GM18498 (cell line): Measurements from ENCODE around the gene EPYC.

Experiments used
- ATAC-seq: cut with Tn5 transposase; IDR thresholded peaks from one replicate; pipeline ENCODE4 v1.9.1; 2021; ENCODE audit warnings: mild to moderate bottlenecking, moderate library complexity; ENCODE audit not compliant: unreplicated experiment

Gene EPYC, protein sequence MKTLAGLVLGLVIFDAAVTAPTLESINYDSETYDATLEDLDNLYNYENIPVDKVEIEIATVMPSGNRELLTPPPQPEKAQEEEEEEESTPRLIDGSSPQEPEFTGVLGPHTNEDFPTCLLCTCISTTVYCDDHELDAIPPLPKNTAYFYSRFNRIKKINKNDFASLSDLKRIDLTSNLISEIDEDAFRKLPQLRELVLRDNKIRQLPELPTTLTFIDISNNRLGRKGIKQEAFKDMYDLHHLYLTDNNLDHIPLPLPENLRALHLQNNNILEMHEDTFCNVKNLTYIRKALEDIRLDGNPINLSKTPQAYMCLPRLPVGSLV

DNA sequence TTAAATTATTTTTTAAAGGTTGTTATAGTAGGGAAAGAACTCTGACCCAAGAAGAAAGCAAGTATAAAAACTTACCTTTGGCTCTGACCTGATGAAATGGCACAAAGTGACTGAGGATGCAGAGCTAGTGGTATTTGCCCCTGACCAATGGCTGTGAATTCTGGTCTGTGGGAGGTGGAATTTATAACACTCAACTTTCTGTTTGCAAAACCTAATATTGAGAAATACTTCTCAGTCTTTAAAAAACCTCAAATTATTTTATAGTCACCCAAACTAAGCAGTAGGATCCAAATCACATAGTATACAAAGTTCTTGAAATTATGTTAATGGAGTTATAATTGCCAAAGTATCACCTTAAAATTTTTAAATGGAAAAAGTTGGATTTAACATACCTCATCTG is at the start of gene EPYC:
Gene EPYC (minus strand): TSS at position 101 of the 400 bp plus-strand sequence. CDS start 2,407 bp downstream, outside the sequence.
- no peak for ATAC-seq

DNA sequence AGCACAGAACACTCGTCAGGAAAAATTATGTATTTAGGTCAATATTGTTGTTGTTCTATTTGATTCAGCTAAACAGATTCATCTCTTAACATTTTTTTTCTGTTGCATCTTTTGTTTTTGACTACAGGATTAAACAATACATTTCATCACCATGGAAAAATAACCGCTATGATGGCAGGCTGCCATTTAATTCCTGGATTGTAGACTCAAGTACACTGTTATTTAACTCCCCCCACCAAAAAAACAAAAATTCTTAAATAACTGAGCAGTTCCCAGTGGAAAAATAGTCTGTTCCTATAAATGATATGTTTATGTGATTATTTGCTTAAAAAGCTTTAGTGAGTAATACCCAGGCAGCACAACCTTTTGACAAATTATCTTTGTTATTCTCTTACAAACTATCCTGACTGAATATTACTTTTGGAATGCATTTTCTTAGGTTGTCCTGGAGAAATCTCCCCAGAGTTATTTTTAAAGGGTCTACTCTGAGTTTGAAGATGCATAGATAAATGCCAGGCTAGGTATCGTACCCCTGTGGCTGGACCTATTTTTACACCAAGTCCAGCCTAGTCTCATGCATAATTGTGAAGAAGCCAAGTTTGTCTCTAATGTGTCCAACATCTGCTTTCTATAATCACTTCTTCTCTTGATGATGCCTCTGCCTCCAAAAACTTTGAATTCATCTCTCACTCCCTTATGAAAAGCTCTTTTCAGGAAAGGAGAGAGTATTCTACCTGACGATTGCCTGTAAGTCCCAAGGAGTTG is 49.4 kb upstream of the EPYC start:
- ATAC-seq = no peak

DNA sequence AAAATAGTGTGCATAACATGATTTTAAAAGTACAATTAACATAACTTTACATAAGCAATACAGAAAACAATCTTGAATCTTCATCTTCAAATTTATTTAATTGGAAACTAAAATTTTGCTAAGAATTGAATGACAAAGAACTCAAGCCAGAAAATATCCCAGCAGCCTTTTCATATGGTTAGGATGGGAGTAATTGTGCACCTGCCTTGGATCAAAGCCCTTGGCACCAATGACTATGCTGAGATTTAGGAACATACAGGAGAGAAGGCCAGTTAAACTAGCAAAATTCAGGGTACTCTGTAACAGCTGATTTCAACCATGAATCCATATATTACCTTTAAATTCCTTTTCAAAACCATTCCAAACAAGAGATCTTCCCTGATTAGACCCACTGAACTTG is 47.3 kb upstream of the EPYC start:
- no peak for ATAC-seq

DNA sequence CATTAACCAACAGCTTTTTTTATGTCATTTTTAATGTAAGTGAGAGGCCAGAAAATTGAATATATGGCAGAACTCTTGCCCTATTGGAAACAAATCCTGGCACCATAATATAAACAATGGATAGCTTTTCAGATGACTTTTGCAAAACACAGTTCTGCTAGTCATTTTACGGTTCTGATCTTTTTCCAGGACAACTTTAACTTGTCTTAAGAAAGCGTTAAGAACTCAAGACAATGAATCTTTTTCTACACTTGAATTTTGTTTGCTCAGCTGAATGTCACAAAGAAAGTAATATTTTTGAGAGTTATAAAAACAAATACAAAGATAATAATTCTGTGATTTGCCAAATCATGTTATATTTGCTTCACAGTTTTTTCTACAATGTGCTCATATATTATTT is 39.8 kb upstream of the EPYC start:
- no peak for ATAC-seq

DNA sequence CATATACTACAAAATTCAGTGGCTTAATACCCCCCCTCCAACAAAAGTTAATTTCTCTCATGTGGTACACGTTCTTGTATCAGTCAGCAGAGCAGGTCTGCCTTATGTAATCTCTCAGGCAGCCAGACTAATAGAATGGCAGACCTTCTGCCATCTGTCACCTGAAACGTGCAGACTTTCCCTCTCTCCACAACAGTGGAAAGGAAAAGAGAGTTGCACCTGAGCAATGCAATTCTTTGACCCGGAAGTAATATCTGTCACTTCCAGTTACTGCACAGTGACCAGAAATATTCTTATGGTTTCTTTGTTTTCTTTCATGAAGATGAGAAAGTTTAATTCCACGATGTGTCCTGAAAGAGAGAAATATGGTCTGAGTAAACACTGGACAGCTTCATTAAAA is 38.6 kb upstream of the EPYC start:
- no peak for ATAC-seq

DNA sequence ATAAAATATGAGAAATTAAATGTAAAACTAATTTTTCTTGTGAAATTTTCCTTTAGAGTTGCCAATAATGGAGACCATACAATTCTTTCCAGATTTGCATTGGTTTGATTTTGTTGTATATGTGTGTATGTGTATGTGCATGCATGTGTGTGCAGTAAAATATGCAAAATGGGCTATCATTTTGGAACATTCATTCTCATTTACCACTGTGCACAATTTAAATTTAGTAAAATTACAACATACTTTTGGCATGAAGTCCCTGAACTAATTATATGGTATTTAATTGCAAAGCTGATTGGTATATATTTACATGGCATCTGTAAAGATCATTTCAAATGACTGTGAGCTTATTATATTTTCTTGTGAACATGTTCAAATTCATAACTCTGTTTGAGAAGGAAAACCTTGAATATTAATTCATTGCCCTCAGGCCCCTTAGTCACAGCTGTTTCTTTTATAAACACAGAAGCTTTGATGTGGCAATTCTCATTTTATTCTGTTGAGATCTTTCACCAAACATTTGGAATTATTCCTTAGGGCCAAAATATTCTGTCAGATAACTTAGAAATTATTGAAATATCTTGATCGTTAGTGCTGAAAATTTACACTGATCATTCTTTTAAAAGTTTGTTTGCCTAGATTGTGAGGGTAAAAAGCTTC is 35.5 kb upstream of the EPYC start:
- no peak for ATAC-seq

DNA sequence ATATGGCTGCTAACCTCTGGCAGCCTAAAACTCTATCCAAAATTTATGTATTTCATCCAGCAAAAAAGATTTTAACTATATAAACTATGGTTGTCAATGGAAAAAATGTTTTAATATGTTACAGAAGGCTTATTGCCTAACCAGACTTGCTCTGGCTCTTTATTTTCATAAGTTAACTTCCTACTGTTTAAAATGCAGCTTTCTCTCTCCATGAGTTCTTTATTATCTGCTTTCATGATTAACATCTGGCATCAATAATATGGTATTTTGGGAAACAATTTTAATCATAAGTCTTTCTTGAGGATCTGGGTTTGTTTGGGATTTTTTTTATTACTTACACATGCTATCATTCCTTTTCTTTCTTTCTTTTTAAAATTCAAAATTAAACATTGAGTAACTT is 32.5 kb upstream of the EPYC start:
- ATAC-seq = no peak

DNA sequence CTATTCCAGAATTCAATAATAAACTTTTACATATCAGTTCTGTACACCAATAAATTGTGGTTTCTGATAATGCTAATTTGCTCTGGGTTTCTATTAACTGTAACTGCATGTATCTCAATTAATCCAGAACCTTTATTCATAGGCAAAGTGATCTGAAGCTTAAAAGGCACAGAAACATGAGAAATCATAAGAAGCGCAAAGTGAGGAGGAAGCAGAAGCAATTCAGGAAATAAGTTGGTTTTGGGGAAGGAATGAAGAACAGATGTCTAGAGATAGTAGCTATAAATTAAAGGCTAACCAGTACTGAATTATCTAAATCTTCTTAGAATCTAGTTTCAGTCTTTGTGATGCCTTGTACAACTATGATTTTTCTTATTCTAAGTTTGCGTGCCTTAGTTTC is 28.5 kb upstream of the EPYC start:
- no peak for ATAC-seq

DNA sequence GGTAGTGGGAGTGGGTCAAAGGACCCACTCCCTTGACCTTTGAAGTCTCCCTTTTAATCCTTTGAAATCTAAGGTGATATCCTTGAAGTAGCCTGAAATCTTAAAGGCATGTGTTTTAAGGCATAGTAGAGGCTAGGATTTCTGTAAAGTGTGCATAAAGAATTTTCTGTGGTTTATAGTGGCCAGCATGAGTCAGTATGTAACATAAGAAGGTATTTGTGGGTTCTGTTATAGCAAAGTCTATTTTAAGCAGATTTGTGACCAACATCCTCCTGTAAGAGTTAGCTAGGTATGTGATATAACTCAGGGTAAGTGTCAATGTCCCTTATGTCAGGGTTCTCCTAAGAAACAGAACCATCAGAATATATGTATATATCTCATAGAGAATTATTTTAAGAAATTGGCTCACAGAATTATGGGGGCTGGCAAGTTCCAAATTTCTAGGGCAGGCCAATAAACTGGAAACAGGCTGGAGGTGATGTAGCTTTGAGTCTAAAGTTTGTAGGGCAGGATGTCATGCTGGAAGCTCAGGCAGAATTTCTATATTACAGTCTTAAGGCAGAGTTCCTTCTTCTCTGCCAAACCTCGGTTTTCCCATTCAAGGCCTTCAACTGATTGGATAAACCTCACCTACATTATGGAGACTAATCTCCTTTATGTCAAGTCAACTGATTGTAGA is 18.7 kb upstream of the EPYC start:
- ATAC-seq = peak; percentile 59

DNA sequence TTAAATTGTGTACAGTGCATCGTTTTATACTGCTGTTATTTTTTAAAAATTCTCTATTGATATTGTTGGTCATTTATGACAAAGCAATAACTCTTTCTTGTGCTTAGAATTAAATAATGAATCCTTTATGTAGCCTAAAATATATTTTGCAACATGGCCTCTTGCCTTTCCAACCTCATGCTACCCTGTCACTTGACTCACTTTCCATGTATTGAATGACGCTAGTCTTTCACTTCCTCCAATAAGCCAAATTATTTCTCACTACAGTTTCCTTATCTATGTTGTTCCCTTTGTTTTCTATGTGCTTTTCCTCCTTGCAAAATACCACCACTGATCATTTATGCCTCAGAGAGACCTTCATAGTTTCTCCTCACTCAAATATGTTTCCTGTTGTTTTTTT is 16.3 kb upstream of the EPYC start:
- ATAC-seq = no peak

DNA sequence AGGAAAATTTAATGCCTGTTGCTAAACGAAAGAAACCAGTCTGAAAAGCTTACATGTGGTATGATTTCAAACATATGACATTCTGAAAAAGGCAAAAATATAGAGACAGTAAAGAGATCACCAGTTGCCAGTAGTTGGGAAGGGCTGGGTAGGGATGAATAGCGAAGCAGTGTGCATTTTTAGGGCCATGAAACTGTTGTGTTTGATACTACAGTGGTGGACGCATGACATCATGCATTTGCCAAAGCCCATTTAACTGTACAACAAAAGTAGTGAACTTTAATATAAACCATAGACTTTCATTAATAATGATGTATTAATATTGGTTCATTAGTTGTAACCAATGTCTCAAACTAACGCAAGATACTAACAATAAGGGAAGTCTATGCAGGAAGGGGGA is 14.7 kb upstream of the EPYC start:
- ATAC-seq = no peak

DNA sequence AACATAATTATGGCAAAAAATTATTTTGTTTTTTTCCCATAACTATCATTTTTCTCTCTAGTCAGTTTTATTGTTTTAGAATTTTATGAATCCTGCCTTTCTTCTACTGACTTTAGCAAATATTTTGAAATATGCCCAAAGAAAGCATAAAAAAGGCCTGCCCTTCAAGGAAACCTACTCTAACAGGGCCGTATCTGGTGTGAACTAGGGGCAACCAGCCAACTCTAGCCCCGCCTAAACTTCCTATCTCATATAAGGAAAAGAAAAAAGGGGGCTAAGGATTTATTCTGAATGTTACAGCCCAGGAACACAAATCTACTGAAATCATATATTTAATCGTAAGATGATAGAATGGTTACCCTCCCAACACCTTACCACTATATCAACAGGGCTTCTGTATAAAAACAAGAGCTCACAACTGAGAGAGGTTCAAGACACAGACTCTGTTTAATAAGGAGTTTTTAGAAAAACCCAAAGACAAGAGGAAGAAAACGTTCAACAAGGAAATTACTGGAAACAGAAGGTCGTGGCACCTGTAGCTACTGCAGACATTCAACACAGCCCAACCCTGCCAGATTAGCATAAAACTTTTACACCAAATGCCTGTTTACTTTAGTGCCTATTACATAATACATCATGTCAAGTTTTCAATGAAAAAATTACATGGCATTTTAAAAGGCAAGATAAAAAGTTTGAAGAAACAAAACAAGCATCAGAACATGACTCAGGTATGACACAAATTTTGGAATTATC is 12.9 kb upstream of the EPYC start:
- no peak for ATAC-seq

DNA sequence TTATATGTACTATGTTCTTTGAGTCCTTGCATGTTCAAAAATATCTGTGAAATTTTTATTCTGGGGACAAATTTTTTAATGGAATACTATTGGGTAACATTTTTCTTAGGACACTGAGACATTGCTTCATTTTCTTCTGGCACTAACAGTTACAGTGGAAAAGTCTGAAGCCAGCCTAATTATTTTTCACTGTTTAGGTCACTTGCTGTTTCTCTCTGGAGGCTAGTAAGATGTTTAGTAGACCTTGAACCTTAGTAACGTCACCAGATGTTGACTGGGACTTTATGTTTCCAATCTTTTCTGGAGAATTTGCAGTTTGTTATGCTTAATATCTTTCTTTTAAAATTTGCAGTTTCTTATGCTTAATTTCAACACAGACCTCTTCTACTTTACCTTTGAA is 12.3 kb upstream of the EPYC start:
- ATAC-seq = no peak

DNA sequence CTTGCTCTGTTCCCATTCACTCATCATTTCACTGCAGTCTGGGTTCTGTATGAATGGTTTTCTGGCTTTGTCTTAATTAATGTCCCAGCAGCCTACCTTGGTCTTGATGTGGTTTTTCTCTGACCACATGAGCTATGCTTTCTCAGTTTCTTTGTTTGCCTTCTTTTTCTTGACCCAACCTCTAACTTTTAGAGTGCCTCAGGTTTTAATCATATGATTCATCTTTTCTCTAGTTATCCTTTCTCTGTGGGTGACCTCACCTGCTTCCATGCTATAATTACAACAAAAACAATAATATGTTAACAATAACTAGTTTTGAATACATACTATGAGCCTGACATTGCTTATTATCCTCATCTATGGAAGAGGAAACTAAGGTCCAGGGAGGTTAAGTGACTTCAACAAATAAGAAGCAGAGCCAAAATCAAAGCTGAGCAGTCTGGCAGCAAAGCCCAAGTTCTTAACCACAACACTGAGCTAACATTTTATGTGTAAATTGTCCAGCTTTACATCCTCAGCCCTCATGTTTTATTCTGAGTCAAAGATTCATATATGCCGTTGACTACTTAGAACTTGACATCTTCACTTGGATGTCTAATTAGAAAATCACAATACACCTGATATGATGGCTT is 4.7 kb upstream of the EPYC start:
- peak; percentile 87 for ATAC-seq

DNA sequence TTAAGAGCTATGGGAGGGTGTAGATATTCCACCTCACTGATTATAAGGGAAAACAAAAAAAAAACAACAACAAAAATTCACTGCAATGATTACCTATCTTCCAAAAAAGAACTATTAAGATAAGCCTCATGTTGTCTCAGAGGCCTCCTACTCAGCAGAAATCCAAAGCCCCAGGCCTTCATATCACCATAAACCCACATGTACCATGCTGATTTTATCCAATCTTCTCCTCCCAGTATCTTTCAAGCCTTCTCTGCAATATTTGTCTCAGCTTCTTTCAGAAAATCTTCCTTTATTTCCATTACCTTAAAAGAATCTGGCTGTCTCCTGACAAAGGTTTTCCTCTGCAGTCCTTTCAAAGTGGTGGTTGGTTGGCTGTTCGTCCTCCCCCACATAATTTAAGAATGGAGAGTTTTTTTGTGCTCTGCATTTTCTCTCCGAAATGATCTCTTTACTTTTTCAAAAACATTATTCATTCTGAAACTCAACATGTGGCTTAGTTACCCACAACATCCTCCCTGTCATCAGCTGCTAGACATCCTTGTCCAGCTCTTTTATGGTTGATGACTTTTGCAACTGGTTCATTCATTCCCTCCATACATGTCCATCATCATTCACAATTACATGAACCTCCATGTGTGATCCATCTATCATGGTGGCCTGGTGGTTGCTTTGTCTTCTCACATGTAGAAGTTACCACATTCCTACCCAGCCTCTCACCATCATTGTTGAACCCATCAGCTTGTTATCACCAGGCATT is 2.9 kb upstream of the EPYC start:
- ATAC-seq = peak; percentile 77

DNA sequence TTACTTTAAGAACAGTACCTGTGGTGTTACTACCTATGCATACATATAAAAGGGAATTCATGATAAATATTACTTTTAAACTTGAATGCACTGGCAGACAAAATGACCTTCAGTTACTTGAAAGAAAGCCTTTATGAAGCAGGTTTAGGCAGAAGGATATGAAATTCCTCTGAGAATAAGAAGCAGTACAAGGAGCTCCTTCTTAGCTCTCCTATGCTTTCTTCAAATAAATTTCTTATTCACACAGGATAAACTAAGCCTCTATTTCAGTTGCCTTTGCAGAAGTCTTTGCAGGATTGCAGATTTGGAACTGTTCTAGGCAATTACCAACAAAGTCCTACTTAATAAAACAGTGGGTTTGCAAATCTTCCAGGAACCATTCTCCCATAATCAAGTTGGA is 1.0 kb downstream of the EPYC start:
- no peak for ATAC-seq

DNA sequence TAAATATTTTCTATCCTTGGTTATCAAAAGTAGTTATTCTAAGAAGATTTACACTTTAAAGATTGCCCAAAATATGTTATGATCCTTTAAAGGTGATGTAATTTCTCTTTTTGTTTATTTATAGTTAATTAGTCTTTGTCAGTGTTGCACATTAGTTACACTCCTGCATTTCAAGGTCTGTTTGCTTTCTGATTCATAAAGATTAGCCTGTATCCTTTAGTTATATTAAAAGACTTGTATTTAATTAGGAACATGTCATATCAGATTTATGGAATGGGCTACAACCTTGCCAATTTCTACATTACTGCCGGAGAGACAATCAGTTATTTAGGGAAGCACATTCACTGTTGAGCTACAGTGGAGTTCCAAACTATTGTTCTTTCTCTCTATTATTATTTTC is 3.5 kb downstream of the EPYC start:
- no peak for ATAC-seq

DNA sequence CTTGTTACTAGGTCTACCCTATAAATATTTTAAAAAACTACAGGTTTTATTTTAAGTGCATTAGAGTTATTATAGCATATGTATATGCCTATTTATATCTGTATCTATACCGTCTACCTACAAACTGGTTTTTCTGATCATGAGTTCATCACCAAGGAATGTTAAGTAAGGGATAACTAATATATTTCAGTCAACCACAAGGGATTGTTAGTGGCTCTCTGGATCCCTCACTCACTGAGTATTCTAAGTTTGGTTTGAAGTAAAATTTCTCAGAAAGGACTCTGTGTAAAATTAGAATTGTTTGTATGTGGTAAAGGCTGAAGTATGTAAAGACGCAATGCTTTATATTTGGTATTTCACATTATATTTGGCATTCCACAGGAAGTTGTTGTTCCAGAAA is 4.8 kb downstream of the EPYC start:
- ATAC-seq = no peak

DNA sequence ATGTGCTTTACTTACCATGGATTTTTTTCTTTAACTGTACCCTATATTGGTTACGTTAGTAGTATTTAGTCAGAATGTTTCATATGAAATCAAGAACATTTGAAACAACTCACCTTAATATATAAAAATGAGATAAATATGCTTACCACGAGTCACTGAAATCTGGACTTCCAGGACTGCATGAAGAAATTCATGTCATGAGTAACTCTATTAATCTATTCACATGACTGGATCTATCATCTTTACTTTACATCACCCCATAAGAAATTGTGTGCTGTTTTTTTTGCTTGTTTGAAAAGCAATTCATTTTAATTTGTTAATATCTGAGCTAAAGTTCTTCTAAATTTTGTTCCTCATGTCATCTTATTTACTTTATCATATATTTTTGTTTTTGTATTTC is 5.2 kb downstream of the EPYC start:
- no peak for ATAC-seq

DNA sequence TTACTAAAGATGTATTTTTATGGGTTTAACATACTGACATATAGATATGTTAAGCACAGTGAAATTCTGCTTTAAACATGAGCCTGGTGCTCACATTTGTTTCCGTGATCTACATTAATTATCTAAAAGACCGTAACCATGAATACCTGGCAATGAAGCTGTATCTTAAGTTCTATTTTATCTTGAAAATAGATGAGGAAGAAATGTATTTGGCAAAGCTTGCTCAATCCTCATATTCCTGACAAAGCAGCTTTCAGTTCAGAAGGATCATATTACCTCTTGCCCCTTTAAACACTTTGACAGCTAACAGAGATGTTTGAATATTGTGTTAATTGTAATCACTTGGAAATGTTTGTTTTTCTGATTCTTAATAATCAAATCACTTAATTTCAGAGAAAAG is 9.8 kb downstream of the EPYC start:
- no peak for ATAC-seq
